ENCODE measurements around the gene ARL4D.

The ARL4D gene

GRCh38 chr17:43430936-43431713 is 32.3 kb downstream of the ARL4D start:
- TF ChIP-seq CTCF (IDR thresholded peaks at IDR 0.05; ENCODE audit: low read depth, low read length), result no peak
- DNase-seq, result no peak
- no peak overlapping the region for H3K4me3 ChIP-seq (ENCODE audit: low read depth, low read length)
- no peak overlapping the region for H3K27ac ChIP-seq
- H3K27me3 ChIP-seq (ENCODE audit: insufficient read depth, low read depth, severe bottlenecking), result no peaks in the 10 kb centered on the region
- no peaks in the 10 kb centered on the region for H3K36me3 ChIP-seq
- H3K9me3 ChIP-seq (ENCODE audit: severe bottlenecking), result no peaks in the 10 kb centered on the region

DNA sequence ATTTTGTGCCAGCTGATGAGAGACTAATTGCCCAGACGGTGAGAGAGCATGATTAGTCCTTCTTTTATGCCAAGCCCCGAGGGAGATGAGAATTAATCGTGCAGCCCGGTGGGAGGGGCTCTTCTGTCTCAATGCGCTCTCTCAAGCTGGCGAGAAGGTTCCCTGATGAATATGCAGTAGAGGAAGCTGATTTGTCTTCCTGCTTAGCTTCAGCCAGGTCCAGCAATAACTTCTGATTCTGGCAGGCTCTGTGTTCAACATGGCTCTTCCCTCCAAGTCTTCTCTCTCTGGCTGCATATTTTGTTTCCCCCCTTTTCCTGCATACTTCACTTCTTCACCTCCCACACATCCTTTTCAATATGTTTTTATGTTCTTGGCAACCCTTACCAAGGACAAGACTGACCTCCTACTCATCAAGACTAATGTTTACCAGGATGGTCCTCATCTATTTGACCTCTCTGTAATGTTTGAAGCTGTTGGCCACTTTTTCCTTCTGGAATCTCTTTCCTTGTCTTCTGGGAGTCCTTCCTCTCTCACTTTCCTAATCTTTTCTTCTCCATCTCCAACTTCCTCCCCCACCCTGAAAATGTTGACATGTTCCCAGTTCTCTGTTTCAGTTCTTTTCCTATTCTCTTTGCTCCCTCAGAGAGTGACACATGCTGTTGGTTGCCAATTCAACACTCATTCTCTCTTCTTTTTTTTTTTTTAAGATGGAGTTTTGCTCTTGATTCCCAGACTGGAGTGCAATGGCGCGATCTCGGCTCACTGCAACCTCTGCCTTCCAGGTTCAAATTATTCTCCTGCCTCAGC is 33.1 kb downstream of the ARL4D start:
- Histone ChIP-seq H3K9me3 (ENCODE audit: severe bottlenecking) (no peaks in the 10 kb centered on the region), H3K4me3 (ENCODE audit: low read depth, low read length) (no peak overlapping the region), H3K36me3 (no peaks in the 10 kb centered on the region), H3K27ac (no peak overlapping the region), H3K27me3 (ENCODE audit: insufficient read depth, low read depth, severe bottlenecking) (no peaks in the 10 kb centered on the region)
- no peak for TF ChIP-seq CTCF (IDR thresholded peaks at IDR 0.05; ENCODE audit: low read depth, low read length)
- DNase-seq, result no peak

DNA sequence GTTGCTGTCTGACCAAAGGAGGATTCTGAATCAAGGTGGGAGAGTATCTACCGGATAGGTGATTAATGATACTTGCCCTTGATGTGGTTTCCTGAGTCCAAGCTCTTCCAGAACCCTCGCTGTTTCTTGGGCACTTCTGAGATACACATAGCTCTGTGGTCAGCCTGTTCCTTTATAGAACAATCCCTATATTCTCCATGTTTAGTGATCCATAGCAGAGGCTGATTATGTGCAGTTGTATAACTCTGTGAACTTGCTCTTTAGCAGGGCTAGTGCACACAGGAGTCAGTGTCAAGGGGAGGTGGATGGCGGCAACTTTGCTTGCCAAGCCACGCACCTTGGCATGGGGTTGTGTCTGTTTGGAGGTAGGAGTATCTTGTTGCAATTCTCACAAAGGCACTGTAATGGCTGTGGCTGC is 36.1 kb downstream of the ARL4D start:
- DNase-seq, result no peak
- TF ChIP-seq CTCF (IDR thresholded peaks at IDR 0.05; ENCODE audit: low read depth, low read length), result no peak
- no peaks in the 10 kb centered on the region for H3K9me3 ChIP-seq (ENCODE audit: severe bottlenecking)
- no peaks in the 10 kb centered on the region for H3K36me3 ChIP-seq
- no peak overlapping the region for H3K27ac ChIP-seq
- H3K4me3 ChIP-seq (ENCODE audit: low read depth, low read length), result no peak overlapping the region
- no peaks in the 10 kb centered on the region for H3K27me3 ChIP-seq (ENCODE audit: insufficient read depth, low read depth, severe bottlenecking)

DNA sequence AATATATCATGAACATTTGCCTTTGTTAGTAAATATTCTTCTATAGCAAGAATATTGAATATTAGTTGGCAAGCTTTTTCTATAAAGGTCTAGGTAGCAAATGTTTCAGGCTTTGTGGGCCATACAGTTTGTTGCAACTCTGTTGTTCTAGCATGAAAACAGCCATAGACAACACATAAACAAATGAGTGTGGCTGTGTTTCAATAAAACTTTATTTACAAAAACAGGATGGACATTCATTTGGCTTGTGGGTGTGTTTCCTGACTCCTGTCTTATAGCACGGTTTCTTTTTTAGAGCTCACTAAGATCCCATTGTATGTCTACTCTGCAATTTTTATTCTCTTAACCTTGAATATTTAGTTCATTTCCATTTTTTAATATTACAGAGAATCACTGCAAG is 39.0 kb downstream of the ARL4D start:
- H3K27me3 ChIP-seq (ENCODE audit: insufficient read depth, low read depth, severe bottlenecking), result no peaks in the 10 kb centered on the region
- H3K4me3 ChIP-seq (ENCODE audit: low read depth, low read length), result no peak overlapping the region
- no peak overlapping the region for H3K27ac ChIP-seq
- H3K9me3 ChIP-seq (ENCODE audit: severe bottlenecking), result no peaks in the 10 kb centered on the region
- H3K36me3 ChIP-seq, result no peaks in the 10 kb centered on the region
- DNase-seq, result no peak
- TF ChIP-seq CTCF (IDR thresholded peaks at IDR 0.05; ENCODE audit: low read depth, low read length), result no peak

GRCh38 chr17:43438626-43439025 is 39.8 kb downstream of the ARL4D start:
- Histone ChIP-seq H3K9me3 (ENCODE audit: severe bottlenecking) (no peaks in the 10 kb centered on the region), H3K27me3 (ENCODE audit: insufficient read depth, low read depth, severe bottlenecking) (no peaks in the 10 kb centered on the region), H3K27ac (no peak overlapping the region), H3K36me3 (no peaks in the 10 kb centered on the region), H3K4me3 (ENCODE audit: low read depth, low read length) (no peak overlapping the region)
- TF ChIP-seq CTCF (IDR thresholded peaks at IDR 0.05; ENCODE audit: low read depth, low read length), result no peak
- no peak for DNase-seq
